HepG2 (cell line): ENCODE results near the gene MAPKAPK3. TPM values are rescaled to one million over a fixed set of nuclear protein-coding genes. Genes with fewer than 3 reads are reported as not detected.
A peak's percentile ranks its signal among the peaks of the same experiment; 100 is the strongest.

Experiments used
- ATAC-seq: fragments of 200-7000 bp; cut with Tn5 transposase; 3 replicates; pipeline ENCODE4 v1.9.1; 2020; ENCODE audit warnings: mild to moderate bottlenecking, moderate library complexity
- BruUV-seq: library from RNA; stranded (reverse); fragments of 400-500 nt; replicated peaks from 2 replicates; lab custom pipeline; 2021; lab: Mats Ljungman, UMichigan
- CTCF ChIA-PET: fragments of 300-600 bp; formaldehyde crosslinking; extraction: SDS; loops from one replicate; lab custom pipeline; 2021; ENCODE audit warnings: low total read pairs, inconsistent platforms, low intra/inter-chr PET ratio; lab: Yijun Ruan, JAX
- POLR2A ChIA-PET: fragments of 350-600 bp; sonication (Branson Sonifier 250); formaldehyde crosslinking; loops from one replicate; lab custom pipeline; 2020; ENCODE audit warnings: antibody characterized with exemption, inconsistent platforms; lab: Yijun Ruan, JAX
- DNase-seq: peaks from one replicate; pipeline ENCODE4 v3.0.0-alpha.2; 2015; ENCODE audit warnings: low spot score
- FAIRE-seq: peaks from 3 replicates; lab custom pipeline; 2011; peaks lifted over from hg19 to GRCh38; lab: Jason Lieb, UNC
- H2AFZ ChIP-seq: one replicate; pipeline ENCODE4 v1.6.1; 2011; ENCODE audit warnings: low read length, inconsistent platforms
- H3K27ac ChIP-seq: fragments of 300-600 bp; 3 replicates; pipeline ENCODE4 v1.8.0; 2011; ENCODE audit warnings: mixed run types, mild to moderate bottlenecking, mixed read lengths, low read length, inconsistent platforms; ENCODE audit not compliant: insufficient read depth; ENCODE audit errors: extremely low read length
- H3K27me3 ChIP-seq, 2 experiments: fragments of 200-600 bp in 1 of 2; 2 replicates in 1 of 2; 3 replicates in 1 of 2; pipeline versions ENCODE4 v1.6.0 to v1.8.0; 2011; ENCODE audit warnings: low read length in 2 of 2, mild to moderate bottlenecking in 2 of 2, moderate library complexity in 2 of 2, inconsistent platforms in 1 of 2; ENCODE audit not compliant: insufficient read depth in 2 of 2, control insufficient read depth in 1 of 2
- H3K36me3 ChIP-seq, 2 experiments: fragments of 200-600 bp in 1 of 2; replicated peaks in 1 of 2; 2 replicates in 1 of 2; 3 replicates in 1 of 2; pipeline versions ENCODE4 v1.5.1 to v1.8.0; 2011; ENCODE audit warnings: low read length in 2 of 2, inconsistent platforms in 1 of 2; ENCODE audit not compliant: insufficient read depth in 2 of 2, control insufficient read depth in 1 of 2
- H3K4me1 ChIP-seq: 2 replicates; pipeline ENCODE4 v1.5.1; 2012; ENCODE audit warnings: low read length, inconsistent platforms; ENCODE audit not compliant: insufficient read depth
- H3K4me2 ChIP-seq: 2 replicates; pipeline ENCODE4 v1.6.0; 2011; ENCODE audit warnings: low read depth, low read length, inconsistent platforms
- H3K4me3 ChIP-seq, 3 experiments: fragments of 200-600 bp in 1 of 3; sonication (generic), shearing (Covaris generic) in 1 of 3; replicated peaks in 1 of 3; 2 replicates each; pipeline ENCODE4 v1.5.1; 2011 to 2016; ENCODE audit warnings: low read length in 3 of 3, inconsistent platforms in 2 of 3, low read depth in 2 of 3, mild to moderate bottlenecking in 2 of 3, control low read depth in 1 of 3, mixed read lengths in 1 of 3; ENCODE audit not compliant: insufficient read depth in 1 of 3
- H3K79me2 ChIP-seq: one replicate; pipeline ENCODE4 v1.6.1; 2011; ENCODE audit warnings: low read length, inconsistent platforms; ENCODE audit not compliant: insufficient read depth
- H3K9ac ChIP-seq: 2 replicates; pipeline ENCODE4 v1.6.0; 2011; ENCODE audit warnings: mild to moderate bottlenecking, low read depth, low read length, inconsistent platforms; ENCODE audit not compliant: insufficient read depth
- H3K9me3 ChIP-seq: 2 replicates; pipeline ENCODE4 v1.5.1; 2012; ENCODE audit warnings: mild to moderate bottlenecking, low read length
- H4K20me1 ChIP-seq: 2 replicates; pipeline ENCODE4 v1.6.0; 2011; ENCODE audit warnings: inconsistent platforms, mild to moderate bottlenecking, low read length, moderate library complexity; ENCODE audit not compliant: insufficient read depth
- ATF4 ChIP-seq, 2 experiments: fragments of 450-650 bp in 1 of 2; sonication (generic) in 1 of 2; formaldehyde crosslinking; IDR thresholded peaks; 2 replicates each; pipeline versions ENCODE4 v1.5.0 to v1.8.0; 2020 to 2022; ENCODE audit warnings: mild to moderate bottlenecking in 1 of 2, missing genetic modification reagents in 1 of 2
- BCL6 ChIP-seq: IDR thresholded peaks from 2 replicates; pipeline ENCODE4 v1.6.1; 2016; ENCODE audit warnings: missing genetic modification reagents, missing compliant biosample characterization
- CEBPB ChIP-seq: IDR thresholded peaks from 2 replicates; pipeline ENCODE4 v1.6.1; 2011; ENCODE audit warnings: low read depth, low read length, improper control_type of control experiment, borderline replicate concordance
- CEBPG ChIP-seq: IDR thresholded peaks from 2 replicates; pipeline ENCODE4 v1.6.1; 2016
- GATAD2A ChIP-seq: IDR thresholded peaks from 2 replicates; pipeline ENCODE4 v1.6.1; 2016
- NR2F6 ChIP-seq, 2 experiments: IDR thresholded peaks; 2 replicates each; pipeline ENCODE4 v1.6.1; 2016; ENCODE audit warnings: antibody characterized with exemption in 1 of 2, mild to moderate bottlenecking in 1 of 2
- PRDM10 ChIP-seq: sonication (generic); formaldehyde crosslinking; IDR thresholded peaks from 2 replicates; pipeline ENCODE4 v1.4.0; 2020; ENCODE audit warnings: low read depth, missing genetic modification reagents
- SOX13 ChIP-seq, 3 experiments: fragments of 450-650 bp in 1 of 3; sonication (generic) in 1 of 3; formaldehyde crosslinking in 1 of 3; IDR thresholded peaks in 2 of 3; conservative IDR thresholded peaks in 1 of 3; 2 replicates each; pipeline versions ENCODE4 v1.5.0 to v1.6.1; 2016 to 2020; ENCODE audit warnings: antibody characterized with exemption in 1 of 3, mild to moderate bottlenecking in 1 of 3, missing compliant biosample characterization in 1 of 3, missing genetic modification reagents in 1 of 3, moderate library complexity in 1 of 3
- TEAD3 ChIP-seq: optimal IDR thresholded peaks from 2 replicates; pipeline ENCODE3; 2016; ENCODE audit warnings: borderline replicate concordance
- ZNF292 ChIP-seq: sonication (generic); formaldehyde crosslinking; IDR thresholded peaks from 2 replicates; pipeline ENCODE4 v1.8.1; 2022; ENCODE audit warnings: mild to moderate bottlenecking, low read depth, missing genetic modification reagents, borderline replicate concordance
- ZNF333 ChIP-seq: sonication (generic); formaldehyde crosslinking; IDR thresholded peaks from 2 replicates; pipeline ENCODE4 v1.4.0; 2020; ENCODE audit warnings: mild to moderate bottlenecking, missing genetic modification reagents, borderline replicate concordance
- WGBS: methylation state at CpG from one replicate; pipeline ENCODE4 v1.1.6; 2017; ENCODE audit warnings: low lambda C conversion rate; 5-methylcytosine and 5-hydroxymethylcytosine counted together
- in situ Hi-C: cut with HindIII; loops from 2 replicates; pipeline ENCODE4 v1.10.0; 2017; ENCODE audit warnings: low pct_unique_long_range_greater_than_20kb; ENCODE audit not compliant: extremely low pct_ligation_motif_present
- intact Hi-C: fragments of 100-400 bp; cut with micrococcal nuclease; formaldehyde crosslinking; loops from one replicate; pipeline ENCODE4 v1.10.0; 2022; ENCODE audit not compliant: unreplicated experiment
- polyA plus RNA-seq, 8 experiments: library from polyadenylated mRNA; depleted of rRNA in 3 of 8; stranded (reverse) in 7 of 8; unstranded in 1 of 8; fragments of >200 nt; fragmentation: Illumina TruSeq in 4 of 8; extraction: Trizol in 4 of 8; gene quantifications; 2 replicates each; pipeline versions ENCODE4 v1.2.1 to v1.2.3, GENCODE V29; 2011 to 2016; ENCODE audit warnings: low read depth in 4 of 8, missing spikeins in 1 of 8, mixed read lengths in 1 of 8; ENCODE audit not compliant: insufficient read depth in 1 of 8
- total RNA-seq, 5 experiments: library from RNA; depleted of rRNA; stranded (reverse); fragments of >200 nt; fragmentation: Illumina TruSeq; extraction: Trizol; gene quantifications; 2 replicates each; pipeline ENCODE4 v1.2.3, GENCODE V29; 2016; ENCODE audit warnings: low read depth in 1 of 5

MAPKAPK3 gene
- total and polyA plus RNA-seq, 2 of the 13 experiments (the other 11 are each of a cell fraction or from before 2014, with no cell fraction given), result 39.9 to 41.2 TPM

- ATAC-seq (no peak), FAIRE-seq (no peak), DNase-seq (no peak)
- H3K36me3 ChIP-seq, result no peaks in the 10 kb centered on the region; a peak in 1 of 5 replicates
- H3K27ac ChIP-seq, result peak overlapping the region; percentile 20
- CTCF ChIA-PET, result interaction anchor here (1.5 kb wide), 1 partner anchor 29 kb away, joined by 3 read pairs; no protein-coding TSS in a partner anchor
- in situ Hi-C loops, result no loop called here
- no TSS peak for BruUV-seq
- H3K9ac ChIP-seq, result no peak overlapping the region
- H3K4me2 ChIP-seq, result no peak overlapping the region
- intact Hi-C loops, result no loop called here
- H3K27me3 ChIP-seq, result no peaks in the 10 kb centered on the region
- peak; percentile 35; the same call in 1 of the 2 replicates for TF ChIP-seq GATAD2A
- peak; percentile 61 for TF ChIP-seq TEAD3 (CRISPR knock-in tag)
- peak in 1 of 2 experiments; percentile 79; a peak in 2 of 4 replicates for TF ChIP-seq ATF4 (CRISPR knock-in tag; IDR thresholded peaks at IDR 0.05)
- no peak for TF ChIP-seq ZNF333 (CRISPR knock-in tag)
- TF ChIP-seq PRDM10 (CRISPR knock-in tag), result no peak
- no peak for TF ChIP-seq SOX13 (IDR thresholded peaks at IDR 0.05)
- TF ChIP-seq SOX13 (CRISPR knock-in tag; conservative IDR thresholded peaks at IDR 0.05 in 1 of 2, IDR thresholded peaks at IDR 0.05 in 1 of 2), result peak in 1 of 2 experiments; percentile 35; a peak in 1 of 4 replicates
- TF ChIP-seq NR2F6 (IDR thresholded peaks at IDR 0.05), result no peak
- TF ChIP-seq NR2F6 (CRISPR knock-in tag; IDR thresholded peaks at IDR 0.05), result 0 out of 2 replicates have a peak, but pooled peaks have one; percentile 14
- peak; percentile 63; the same call in 1 of the 2 replicates for TF ChIP-seq CEBPB
- peak; percentile 85 for TF ChIP-seq CEBPG (CRISPR knock-in tag)
- peak; percentile 50 for TF ChIP-seq BCL6
- TF ChIP-seq ZNF292 (CRISPR knock-in tag), result no peak
- no peaks in the 10 kb centered on the region for H4K20me1 ChIP-seq
- H2AFZ ChIP-seq, result no peak overlapping the region
- H3K79me2 ChIP-seq, result no peaks in the 10 kb centered on the region
- 37% methylated on average over 2 of the region's 2 CpGs for WGBS
- H3K4me1 ChIP-seq, result peaks cover 81% of the 10 kb centered on the region
- no peak overlapping the region for H3K4me3 ChIP-seq
- POLR2A ChIA-PET, result interaction anchor here (0.6 to 4.3 kb wide), 3 partner anchors 17 to 27 kb away, joined by 3 to 20 read pairs (median 8); partner anchors contain the start of gene CISH
- H3K9me3 ChIP-seq, result no peaks in the 10 kb centered on the region
Measured at GRCh38 chr3:50584391-50584790, 32.6 kb upstream of the MAPKAPK3 start.
